Activated B cell treated with CpG ODN at 0.5 μM for 24 hours (primary cell): ENCODE measurements around the gene MARCHF11. TPM values are rescaled to one million over a fixed set of nuclear protein-coding genes. Genes with fewer than 3 reads are reported as not detected.

Experiments
- ATAC-seq: fragments of 200-7000 bp; cut with Tn5 transposase; one replicate; pipeline ENCODE4 v1.10.0; 2021; ENCODE audit warnings: low read depth, mild to moderate bottlenecking, moderate library complexity
- CTCF ChIA-PET: fragments of 350-600 bp; sonication (Branson Sonifier 250); formaldehyde crosslinking; loops from one replicate; lab custom pipeline; 2021; ENCODE audit warnings: antibody characterized with exemption; lab: Charles Lee
- POLR2A ChIA-PET: fragments of 350-600 bp; sonication (Branson Sonifier 250); formaldehyde crosslinking; loops from one replicate; lab custom pipeline; 2021; ENCODE audit warnings: antibody characterized with exemption; lab: Charles Lee
- DNase-seq: peaks from one replicate; pipeline ENCODE4 v3.0.0; 2022
- H3K27ac Mint-ChIP-seq: one replicate; pipeline ENCODE4 v1.8.0; 2020; ENCODE audit warnings: mixed read lengths
- H3K27me3 Mint-ChIP-seq: one replicate; pipeline ENCODE4 v1.8.0; 2021; ENCODE audit warnings: mixed read lengths
- H3K36me3 Mint-ChIP-seq: one replicate; pipeline ENCODE4 v1.8.0; 2021; ENCODE audit warnings: low read depth, mixed read lengths
- H3K4me1 Mint-ChIP-seq: one replicate; pipeline ENCODE4 v1.8.0; 2021; ENCODE audit warnings: mixed read lengths
- H3K4me3 Mint-ChIP-seq: one replicate; pipeline ENCODE4 v1.8.0; 2020; ENCODE audit warnings: mild to moderate bottlenecking, mixed read lengths
- H3K9me3 Mint-ChIP-seq: one replicate; pipeline ENCODE4 v1.8.0; 2020; ENCODE audit warnings: mixed read lengths
- intact Hi-C: fragments of 100-400 bp; cut with micrococcal nuclease; formaldehyde crosslinking; loops from one replicate; pipeline ENCODE4 v1.15.1; 2024
- total RNA-seq: library from RNA; stranded (reverse); gene quantifications from 2 replicates; pipeline ENCODE4 v1.2.3, GENCODE V29; 2022
- TF ChIP-seq, protein P1 (sequence below): fragments of 200-600 bp; IDR thresholded peaks from one replicate; pipeline ENCODE4 v1.8.0; 2022; ENCODE audit warnings: antibody characterized with exemption, mild to moderate bottlenecking

The MARCHF11 gene
- total RNA-seq, 1 donor from 2014 or later = not detected

DNA sequence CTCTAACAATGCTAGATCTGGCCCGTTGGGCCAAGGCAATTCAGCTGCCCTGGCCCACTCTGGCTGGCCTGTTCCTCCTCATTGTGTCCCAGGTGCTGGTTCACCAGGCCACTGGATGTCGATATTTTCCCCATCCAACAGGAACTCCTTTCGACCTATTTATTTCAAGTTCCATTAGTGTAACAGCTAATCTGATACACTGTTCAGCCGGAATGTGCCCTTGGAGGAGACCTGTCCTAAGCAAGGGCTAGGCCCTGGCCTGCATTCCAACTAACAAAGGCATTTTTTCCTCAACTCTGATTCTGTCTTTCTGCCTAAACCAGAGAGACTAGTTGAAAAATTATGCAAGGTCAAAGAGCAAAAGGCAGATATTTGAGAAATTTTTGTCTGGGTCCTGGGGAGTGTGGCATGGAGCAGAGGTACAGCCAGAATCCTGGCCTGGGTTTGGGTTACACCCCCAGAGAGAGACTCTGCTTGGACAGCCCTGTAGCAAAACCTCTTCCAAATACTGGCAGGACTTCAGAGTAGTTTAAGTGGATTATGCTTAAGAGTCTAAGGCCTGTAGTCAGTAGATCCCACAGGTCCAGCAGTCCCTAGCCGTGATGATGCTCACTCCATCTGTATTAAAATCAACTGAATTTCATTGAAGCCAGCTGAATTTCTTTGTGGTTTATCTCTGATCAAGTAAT lies 36.1 kb downstream of the MARCHF11 start:
- CTCF ChIA-PET = no interaction called here
- ATAC-seq = no peak
- no peaks in the 10 kb centered on the region for H3K4me1 Mint-ChIP-seq
- H3K27ac Mint-ChIP-seq = no peak overlapping the region
- no peaks in the 10 kb centered on the region for H3K27me3 Mint-ChIP-seq
- POLR2A ChIA-PET = no interaction called here
- TF ChIP-seq, protein P1, sequence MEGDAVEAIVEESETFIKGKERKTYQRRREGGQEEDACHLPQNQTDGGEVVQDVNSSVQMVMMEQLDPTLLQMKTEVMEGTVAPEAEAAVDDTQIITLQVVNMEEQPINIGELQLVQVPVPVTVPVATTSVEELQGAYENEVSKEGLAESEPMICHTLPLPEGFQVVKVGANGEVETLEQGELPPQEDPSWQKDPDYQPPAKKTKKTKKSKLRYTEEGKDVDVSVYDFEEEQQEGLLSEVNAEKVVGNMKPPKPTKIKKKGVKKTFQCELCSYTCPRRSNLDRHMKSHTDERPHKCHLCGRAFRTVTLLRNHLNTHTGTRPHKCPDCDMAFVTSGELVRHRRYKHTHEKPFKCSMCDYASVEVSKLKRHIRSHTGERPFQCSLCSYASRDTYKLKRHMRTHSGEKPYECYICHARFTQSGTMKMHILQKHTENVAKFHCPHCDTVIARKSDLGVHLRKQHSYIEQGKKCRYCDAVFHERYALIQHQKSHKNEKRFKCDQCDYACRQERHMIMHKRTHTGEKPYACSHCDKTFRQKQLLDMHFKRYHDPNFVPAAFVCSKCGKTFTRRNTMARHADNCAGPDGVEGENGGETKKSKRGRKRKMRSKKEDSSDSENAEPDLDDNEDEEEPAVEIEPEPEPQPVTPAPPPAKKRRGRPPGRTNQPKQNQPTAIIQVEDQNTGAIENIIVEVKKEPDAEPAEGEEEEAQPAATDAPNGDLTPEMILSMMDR = no peak
- H3K4me3 Mint-ChIP-seq = no peak overlapping the region
- H3K36me3 Mint-ChIP-seq = no peaks in the 10 kb centered on the region
- no peak for DNase-seq
- intact Hi-C loops = no loop called here
- peaks cover 6% of the 10 kb centered on the region for H3K9me3 Mint-ChIP-seq

DNA sequence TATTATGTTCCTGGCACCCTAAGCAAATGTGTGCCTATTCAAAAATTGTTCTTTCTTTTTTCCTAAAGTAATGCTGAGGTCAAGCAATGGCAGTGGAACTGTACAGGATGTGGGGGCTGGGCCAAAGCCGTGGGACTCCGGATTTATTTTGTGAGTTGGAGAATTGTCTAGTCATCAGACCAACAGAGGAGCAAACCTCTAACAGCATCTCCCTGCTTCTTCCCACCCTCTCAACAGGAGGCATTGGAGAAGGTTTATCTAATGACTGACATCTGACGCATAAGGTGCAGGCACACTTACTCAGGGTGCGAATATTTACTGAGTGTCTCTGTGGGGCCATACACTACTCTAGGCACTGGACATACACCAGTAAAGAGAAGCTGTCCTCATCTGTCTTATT lies 38.6 kb downstream of the MARCHF11 start:
- no peaks in the 10 kb centered on the region for H3K4me1 Mint-ChIP-seq
- CTCF ChIA-PET = no interaction called here
- no peak overlapping the region for H3K27ac Mint-ChIP-seq
- POLR2A ChIA-PET = no interaction called here
- no peak overlapping the region for H3K4me3 Mint-ChIP-seq
- intact Hi-C loops = no loop called here
- DNase-seq = no peak
- no peak for ATAC-seq
- no peaks in the 10 kb centered on the region for H3K36me3 Mint-ChIP-seq
- peaks cover 13% of the 10 kb centered on the region for H3K9me3 Mint-ChIP-seq
- TF ChIP-seq, protein P1 = no peak
- H3K27me3 Mint-ChIP-seq = no peaks in the 10 kb centered on the region

DNA sequence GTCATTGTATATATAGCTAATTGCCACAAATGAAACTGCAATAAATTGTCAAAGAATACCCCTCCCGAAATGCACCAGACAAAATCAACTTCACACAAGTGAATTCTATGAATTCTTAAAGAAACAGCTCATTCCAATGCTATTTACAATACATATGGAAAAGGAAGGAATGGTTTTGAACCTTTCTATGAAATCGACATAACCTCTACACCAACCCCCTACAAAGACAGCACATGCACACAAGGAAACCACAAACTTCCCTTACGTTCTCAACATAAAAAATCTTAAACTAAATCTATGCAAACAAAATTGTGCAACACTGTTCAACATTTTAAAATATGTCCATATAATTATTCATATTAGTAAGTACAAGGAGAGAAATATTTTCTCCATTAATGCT lies 39.2 kb downstream of the MARCHF11 start:
- Mint-ChIP-seq H3K27me3 (no peaks in the 10 kb centered on the region), H3K9me3 (peaks cover 16% of the 10 kb centered on the region)
- POLR2A ChIA-PET = no interaction called here

DNA sequence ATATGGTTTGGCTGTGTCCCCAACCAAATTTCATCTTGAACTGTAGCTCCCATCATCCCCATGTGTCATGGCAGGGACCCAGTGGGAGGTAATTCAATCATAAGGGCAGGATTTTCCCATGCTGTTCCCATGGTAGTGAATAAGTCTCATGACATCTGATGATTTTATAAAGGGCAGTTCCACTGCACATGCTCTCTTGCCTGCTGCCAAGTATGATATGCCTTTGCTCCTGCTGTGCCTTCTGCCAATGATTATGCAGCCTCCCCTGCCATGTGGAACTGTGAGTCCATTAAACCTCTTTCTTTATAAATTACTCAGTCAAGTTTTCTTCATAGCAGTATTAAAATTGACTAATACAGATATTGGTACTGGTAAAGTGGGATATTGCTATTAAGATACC lies 42.4 kb downstream of the MARCHF11 start:
- no peaks in the 10 kb centered on the region for H3K36me3 Mint-ChIP-seq
- ChIA-PET POLR2A (no interaction called here), CTCF (no interaction called here)
- intact Hi-C loops = no loop called here
- DNase-seq (no peak), ATAC-seq (no peak)
- TF ChIP-seq, protein P1 = no peak
- no peak overlapping the region for H3K27ac Mint-ChIP-seq
- no peaks in the 10 kb centered on the region for H3K4me1 Mint-ChIP-seq
- H3K27me3 Mint-ChIP-seq = no peaks in the 10 kb centered on the region
- no peak overlapping the region for H3K4me3 Mint-ChIP-seq
- H3K9me3 Mint-ChIP-seq = peaks cover 16% of the 10 kb centered on the region

More for the DNA sequence above, 39.2 kb downstream of the MARCHF11 start:
- no peak overlapping the region for H3K4me3 Mint-ChIP-seq
- intact Hi-C loops = no loop called here
- H3K27ac Mint-ChIP-seq = no peak overlapping the region
- ATAC-seq (no peak), DNase-seq (no peak)
- H3K4me1 Mint-ChIP-seq = no peaks in the 10 kb centered on the region
- no peaks in the 10 kb centered on the region for H3K36me3 Mint-ChIP-seq
- TF ChIP-seq, protein P1 = no peak
- CTCF ChIA-PET = no interaction called here

DNA sequence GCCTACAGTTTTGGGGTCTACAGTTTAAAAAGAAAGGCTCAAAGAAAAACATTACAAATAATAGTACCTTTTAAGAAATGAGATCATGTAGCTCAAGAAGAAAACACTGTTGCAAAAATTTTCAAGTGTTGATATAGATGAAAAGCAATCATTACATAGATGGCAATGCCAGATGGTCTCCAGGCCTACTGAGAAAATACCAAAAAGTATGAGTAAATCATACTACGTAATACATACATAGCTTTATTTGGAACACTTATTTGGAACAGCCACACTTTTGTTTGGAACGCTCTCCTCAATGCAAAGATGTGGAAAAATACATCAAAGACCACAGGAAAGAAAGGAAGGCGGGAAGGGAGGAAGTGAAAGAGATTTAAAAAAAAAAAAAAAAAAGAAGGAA lies 44.1 kb downstream of the MARCHF11 start:
- no peak overlapping the region for H3K4me3 Mint-ChIP-seq
- H3K4me1 Mint-ChIP-seq = no peaks in the 10 kb centered on the region
- H3K9me3 Mint-ChIP-seq = peaks cover 16% of the 10 kb centered on the region
- ATAC-seq (no peak), DNase-seq (no peak)
- H3K27me3 Mint-ChIP-seq = no peaks in the 10 kb centered on the region
- no peak overlapping the region for H3K27ac Mint-ChIP-seq
- TF ChIP-seq, protein P1 = no peak
- POLR2A ChIA-PET = no interaction called here
- no peaks in the 10 kb centered on the region for H3K36me3 Mint-ChIP-seq
- intact Hi-C loops = no loop called here
- CTCF ChIA-PET = no interaction called here
